ENCODE data around the gene POC5. TPM values are rescaled to one million over a fixed set of nuclear protein-coding genes. Genes with fewer than 3 reads are reported as not detected.

Gene POC5
- total RNA-seq, 1 experiment from 2014 or later, result 14.8 TPM

GRCh38 chr5:75632321-75632720, 84.9 kb downstream of the POC5 start:
- no peaks in the 10 kb centered on the region for H3K9me3 ChIP-seq (ENCODE audit: control insufficient read depth in 1 of 2, insufficient read depth in 1 of 2, low read depth in 1 of 2, low read length in 2 of 2)
- no peak overlapping the region for H3K4me2 ChIP-seq (ENCODE audit: low read length)
- H3K27ac ChIP-seq (ENCODE audit: low read depth, low read length), result no peak overlapping the region
- H3K36me3 ChIP-seq (ENCODE audit: control insufficient read depth in 1 of 2, insufficient read depth in 2 of 2, low read length in 2 of 2), result no peaks in the 10 kb centered on the region
- no peak overlapping the region for H3K4me3 ChIP-seq (replicated peaks in 1 of 2; ENCODE audit: low read depth in 1 of 2, low read length in 2 of 2)
- DNase-seq (ENCODE audit: low read depth, low spot score) (no peak), ATAC-seq (no peak)
- H3K4me1 ChIP-seq (ENCODE audit: control insufficient read depth in 1 of 2, insufficient read depth in 2 of 2, low read length in 2 of 2), result no peaks in the 10 kb centered on the region
- no peaks in the 10 kb centered on the region for H3K79me2 ChIP-seq (ENCODE audit: insufficient read depth, low read length)
- H3K9me2 ChIP-seq (ENCODE audit: insufficient read depth), result no peaks in the 10 kb centered on the region
- intact Hi-C loops (cut with micrococcal nuclease), result no loop called here
- TF ChIP-seq EGR1 (IDR thresholded peaks at IDR 0.05; ENCODE audit: low read depth), result no peak
- TF ChIP-seq ZBTB33 (IDR thresholded peaks at IDR 0.05; ENCODE audit: extremely low read depth, insufficient replicate concordance, low read length), result no peak
- no peak for TF ChIP-seq EZH2 (IDR thresholded peaks at IDR 0.05)
- ChIA-PET POLR2A (no interaction called here), CTCF (no interaction called here), RAD21 (ENCODE audit: low non-redundant PET in 1 of 2, low total read pairs in 2 of 2, uncharacterized antibody in 2 of 2, unreplicated experiment in 2 of 2) (no interaction called here)
- no peak overlapping the region for H3K9ac ChIP-seq (ENCODE audit: low read length)
- BruUV-seq (replicated peaks), result no TSS peak
- H3K27me3 ChIP-seq (ENCODE audit: insufficient read depth, low read length), result no peaks in the 10 kb centered on the region
- no peaks in the 10 kb centered on the region for H4K20me1 ChIP-seq (ENCODE audit: insufficient read depth)
- H2AFZ ChIP-seq (ENCODE audit: low read depth, low read length, poor library complexity, severe bottlenecking), result no peak overlapping the region

- H2AFZ ChIP-seq (ENCODE audit: low read depth, low read length, poor library complexity, severe bottlenecking), result no peak overlapping the region
- no peaks in the 10 kb centered on the region for H3K9me2 ChIP-seq (ENCODE audit: insufficient read depth)
- H3K4me1 ChIP-seq (ENCODE audit: control insufficient read depth in 1 of 2, insufficient read depth in 2 of 2, low read length in 2 of 2), result no peaks in the 10 kb centered on the region
- H4K20me1 ChIP-seq (ENCODE audit: insufficient read depth), result no peaks in the 10 kb centered on the region
- no peak overlapping the region for H3K9ac ChIP-seq (ENCODE audit: low read length)
- BruUV-seq (replicated peaks), result no TSS peak
- no peak overlapping the region for H3K4me3 ChIP-seq (replicated peaks in 1 of 2; ENCODE audit: low read depth in 1 of 2, low read length in 2 of 2)
- POLR2A ChIA-PET, result no interaction called here
- TF ChIP-seq EZH2phosphoT487 (IDR thresholded peaks at IDR 0.05; ENCODE audit: borderline replicate concordance) (no peak), ELF1 (IDR thresholded peaks at IDR 0.05; ENCODE audit: borderline replicate concordance, low read depth) (no peak), SIN3A (IDR thresholded peaks at IDR 0.05; ENCODE audit: low read depth) (no peak), JUND (IDR thresholded peaks at IDR 0.05) (no peak), CBX3 (IDR thresholded peaks at IDR 0.05; ENCODE audit: low read depth) (no peak)
- no peak for ATAC-seq
- intact Hi-C loops (cut with micrococcal nuclease), result no loop called here
- no peak overlapping the region for H3K27ac ChIP-seq (ENCODE audit: low read depth, low read length)
- H3K36me3 ChIP-seq (ENCODE audit: control insufficient read depth in 1 of 2, insufficient read depth in 2 of 2, low read length in 2 of 2), result no peaks in the 10 kb centered on the region
- no peak for DNase-seq (ENCODE audit: low read depth, low spot score)
- H3K79me2 ChIP-seq (ENCODE audit: insufficient read depth, low read length), result no peaks in the 10 kb centered on the region
- H3K27me3 ChIP-seq (ENCODE audit: insufficient read depth, low read length), result no peaks in the 10 kb centered on the region
- no peaks in the 10 kb centered on the region for H3K9me3 ChIP-seq (ENCODE audit: control insufficient read depth in 1 of 2, insufficient read depth in 1 of 2, low read depth in 1 of 2, low read length in 2 of 2)
- RAD21 ChIA-PET (ENCODE audit: low non-redundant PET in 1 of 2, low total read pairs in 2 of 2, uncharacterized antibody in 2 of 2, unreplicated experiment in 2 of 2), result no interaction called here
- CTCF ChIA-PET, result no interaction called here
- H3K4me2 ChIP-seq (ENCODE audit: low read length), result no peak overlapping the region
Observed at GRCh38 chr5:75630875-75631274, 86.4 kb downstream of the POC5 start.
